IPS-18a (cell line): ENCODE measurements around the gene SCYL2.
"Not testable (repeated sequence)": the region's sequence is repeated elsewhere in the genome, so short reads cannot be mapped to it uniquely, and the experiment has no call there.

Experiments
- H3K27ac ChIP-seq: one replicate; pipeline ENCODE4 v1.5.1; 2013; ENCODE audit warnings: low read length
- H3K27me3 ChIP-seq: one replicate; pipeline ENCODE4 v1.6.1; 2013; ENCODE audit warnings: mild to moderate bottlenecking, low read length; ENCODE audit not compliant: control insufficient read depth, insufficient read depth
- H3K36me3 ChIP-seq: one replicate; pipeline ENCODE4 v1.6.1; 2013; ENCODE audit warnings: low read depth, low read length; ENCODE audit not compliant: control insufficient read depth
- H3K4me1 ChIP-seq: one replicate; pipeline ENCODE4 v1.6.1; 2013; ENCODE audit warnings: low read depth, low read length; ENCODE audit not compliant: control insufficient read depth
- H3K4me3 ChIP-seq: one replicate; pipeline ENCODE4 v1.5.1; 2013; ENCODE audit warnings: low read length
- H3K9ac ChIP-seq: one replicate; pipeline ENCODE4 v1.6.1; 2013; ENCODE audit warnings: mild to moderate bottlenecking, low read length, moderate library complexity
- H3K9me3 ChIP-seq: one replicate; pipeline ENCODE4 v1.6.1; 2013; ENCODE audit warnings: low read depth, low read length; ENCODE audit not compliant: control insufficient read depth

The SCYL2 gene

DNA sequence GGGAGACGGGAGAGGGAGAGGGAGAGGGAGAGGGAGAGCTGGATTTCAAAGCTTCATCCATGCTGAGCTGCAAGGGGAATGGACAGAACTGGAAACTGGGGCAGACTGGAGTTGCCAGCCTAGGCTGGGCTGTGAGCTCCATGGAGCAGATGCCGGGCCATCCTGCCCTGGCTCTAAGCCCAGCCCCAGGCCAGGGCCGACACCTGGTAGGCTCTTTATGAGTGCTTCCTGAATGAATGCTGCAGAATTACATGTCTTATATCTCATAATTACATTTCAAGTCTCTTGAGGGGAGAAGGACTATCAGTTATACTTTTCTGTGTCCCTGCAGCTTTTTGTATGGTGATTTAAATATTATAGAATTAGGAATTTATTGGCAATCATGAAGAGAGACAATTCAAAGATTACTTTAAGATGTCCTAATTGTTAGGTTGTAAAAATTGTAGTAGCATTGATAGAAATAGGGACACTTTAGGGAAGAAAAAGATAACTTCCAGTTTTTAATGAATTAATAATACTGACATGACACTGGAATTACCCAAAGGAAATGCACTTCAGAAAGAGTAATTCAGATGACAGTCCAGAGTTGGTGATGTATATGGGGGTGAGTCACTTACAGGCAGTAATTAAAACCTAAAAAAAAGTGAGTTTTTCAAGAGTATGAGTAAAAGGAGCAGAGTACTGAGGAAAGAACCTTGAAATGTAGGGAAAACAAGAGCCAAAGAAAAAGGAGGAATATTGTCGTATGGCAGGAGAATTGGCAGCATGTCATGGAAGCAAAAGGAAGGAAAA is 29.0 kb downstream of the SCYL2 start:
- Histone ChIP-seq H3K9me3 (no peaks in the 10 kb centered on the region), H3K9ac (no peak overlapping the region), H3K36me3 (peaks cover 8% of the 10 kb centered on the region), H3K4me1 (no peaks in the 10 kb centered on the region), H3K27me3 (no peaks in the 10 kb centered on the region), H3K4me3 (no peak overlapping the region), H3K27ac (no peak overlapping the region)

DNA sequence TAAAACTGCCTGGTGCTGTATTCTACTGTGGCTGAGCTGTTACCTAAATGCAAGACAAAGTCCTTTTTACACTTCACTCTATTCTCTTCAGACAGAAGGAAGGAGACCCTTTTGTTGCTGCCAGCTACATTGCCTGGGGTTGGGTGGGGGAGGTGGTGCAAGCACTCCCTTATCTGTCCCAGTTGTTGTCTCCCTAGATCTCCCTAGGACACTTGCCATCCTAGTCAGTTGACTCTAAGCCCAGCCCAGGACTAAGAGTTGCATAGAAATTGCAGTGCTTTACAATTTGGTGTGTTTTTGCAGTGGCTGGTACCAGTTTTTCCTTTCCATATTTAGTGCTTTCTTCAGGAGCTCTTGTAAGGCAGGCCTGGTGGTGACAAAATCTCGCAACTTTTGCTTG is 35.1 kb downstream of the SCYL2 start:
- Histone ChIP-seq H3K27ac (no peak overlapping the region), H3K9ac (no peak overlapping the region), H3K36me3 (peaks cover 15% of the 10 kb centered on the region), H3K9me3 (no peaks in the 10 kb centered on the region), H3K27me3 (no peaks in the 10 kb centered on the region), H3K4me3 (no peak overlapping the region), H3K4me1 (no peaks in the 10 kb centered on the region)

DNA sequence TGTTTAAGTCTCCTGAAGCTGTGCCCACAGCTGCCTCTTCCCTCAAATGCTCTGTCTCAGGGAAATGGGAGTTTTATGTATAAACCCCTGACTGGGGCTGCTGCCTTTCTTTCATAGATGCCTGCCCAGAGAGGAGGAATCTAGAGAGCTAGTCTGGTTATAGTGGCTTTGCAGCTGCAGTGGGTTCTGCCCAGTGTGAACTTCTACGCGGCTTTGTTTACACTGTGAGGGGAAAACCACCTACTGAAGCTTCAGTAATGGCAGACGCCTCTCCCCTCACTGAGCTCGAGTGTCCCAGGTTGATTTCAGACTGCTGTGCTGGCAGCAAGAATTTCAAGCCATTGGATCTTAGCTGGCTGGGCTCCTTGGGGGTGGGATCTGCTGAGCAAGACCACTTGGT is 36.9 kb downstream of the SCYL2 start:
- no peaks in the 10 kb centered on the region for H3K4me1 ChIP-seq
- H3K27ac ChIP-seq, result no peak overlapping the region
- H3K9ac ChIP-seq, result no peak overlapping the region
- no peaks in the 10 kb centered on the region for H3K27me3 ChIP-seq
- no peak overlapping the region for H3K4me3 ChIP-seq
- H3K36me3 ChIP-seq, result peaks cover 15% of the 10 kb centered on the region
- no peaks in the 10 kb centered on the region for H3K9me3 ChIP-seq

DNA sequence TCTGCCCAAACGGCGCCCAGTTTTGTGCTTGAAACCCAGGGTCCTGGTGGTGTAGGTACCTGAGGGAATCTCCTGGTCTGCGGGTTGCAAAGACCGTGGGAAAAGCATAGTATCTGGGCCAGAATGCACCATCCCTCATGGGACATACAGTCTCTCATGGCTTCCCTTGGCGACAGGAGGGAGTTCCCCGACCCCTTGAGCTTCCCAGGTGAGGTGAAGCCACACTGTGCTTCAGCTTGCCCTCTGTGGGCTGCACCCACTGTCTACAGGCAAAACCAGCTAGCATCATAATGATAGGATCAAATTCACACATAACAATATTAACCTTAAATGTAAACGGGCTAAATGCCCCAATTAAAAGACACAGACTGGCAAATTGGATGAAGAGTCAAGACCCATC is 37.4 kb downstream of the SCYL2 start:
- not testable (repeated sequence) for H3K9me3 ChIP-seq
- H3K36me3 ChIP-seq, result peaks cover 14% of the 10 kb centered on the region

DNA sequence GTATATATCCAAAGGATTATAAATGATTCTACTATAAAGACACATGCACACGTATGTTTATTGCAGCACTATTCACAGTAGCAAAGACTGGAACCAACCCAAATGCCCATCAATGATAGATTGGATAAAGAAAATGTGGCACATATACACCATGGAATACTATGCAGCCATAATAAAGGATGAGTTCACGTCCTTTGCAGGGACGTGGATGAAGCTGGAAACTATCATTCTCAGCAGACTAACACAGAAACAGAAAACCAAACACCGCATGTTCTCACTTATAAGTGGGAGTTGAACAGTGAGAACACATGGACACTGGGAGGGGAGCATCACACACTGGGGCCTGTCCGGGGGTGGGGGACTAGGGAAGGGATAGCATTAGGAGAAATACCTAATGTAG is 41.2 kb downstream of the SCYL2 start:
- H3K27ac ChIP-seq, H3K4me3 ChIP-seq, H3K4me1 ChIP-seq, H3K9me3 ChIP-seq, H3K27me3 ChIP-seq, H3K9ac ChIP-seq: not testable (repeated sequence)
- peaks cover 21% of the 10 kb centered on the region for H3K36me3 ChIP-seq

More for the DNA sequence above, 37.4 kb downstream of the SCYL2 start:
- not testable (repeated sequence) for H3K9ac ChIP-seq, H3K27me3 ChIP-seq, H3K27ac ChIP-seq, H3K4me3 ChIP-seq, H3K4me1 ChIP-seq

DNA sequence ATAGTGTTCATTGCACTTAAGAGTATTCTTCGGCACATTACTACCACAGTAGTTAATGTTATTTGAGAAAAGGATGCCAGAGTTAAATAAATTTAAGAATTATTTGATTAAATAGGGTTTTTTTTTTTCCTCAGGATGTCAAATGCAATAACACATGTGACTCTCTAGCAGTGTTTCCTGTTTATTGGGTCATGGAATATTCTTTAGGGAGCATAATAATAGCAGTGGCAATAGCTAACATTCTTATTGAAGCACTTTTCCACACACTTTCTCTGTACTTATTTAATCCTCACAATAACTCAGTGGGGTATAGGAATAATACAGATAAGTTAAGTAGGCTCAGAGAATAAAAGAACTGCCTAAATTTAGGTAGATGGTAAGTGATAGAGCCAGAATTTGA is 44.3 kb downstream of the SCYL2 start:
- Histone ChIP-seq H3K4me1 (no peaks in the 10 kb centered on the region), H3K4me3 (no peak overlapping the region), H3K36me3 (peaks cover 38% of the 10 kb centered on the region), H3K9ac (no peak overlapping the region), H3K9me3 (no peaks in the 10 kb centered on the region), H3K27ac (no peak overlapping the region), H3K27me3 (no peaks in the 10 kb centered on the region)

DNA sequence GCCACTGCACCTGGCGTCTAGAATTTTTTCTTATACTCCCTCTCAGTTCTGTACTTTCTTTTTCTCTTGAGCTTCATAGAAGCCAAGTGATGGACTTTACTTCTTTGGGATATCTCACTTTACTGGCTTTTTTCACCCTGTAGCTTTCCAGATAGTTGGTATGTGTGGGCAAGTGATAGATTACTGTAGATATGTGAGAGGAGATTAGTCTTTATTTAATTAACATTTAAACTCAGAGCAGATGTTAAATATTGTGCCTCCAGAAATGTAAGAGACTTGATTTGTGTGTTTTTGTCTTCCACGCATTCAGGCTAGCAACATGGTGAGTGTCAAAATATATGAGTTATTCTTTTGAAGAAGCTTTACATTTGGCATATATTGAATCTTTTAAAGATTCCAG is 50.4 kb downstream of the SCYL2 start:
- H3K4me1 ChIP-seq, result no peaks in the 10 kb centered on the region
- peaks cover 30% of the 10 kb centered on the region for H3K36me3 ChIP-seq

DNA sequence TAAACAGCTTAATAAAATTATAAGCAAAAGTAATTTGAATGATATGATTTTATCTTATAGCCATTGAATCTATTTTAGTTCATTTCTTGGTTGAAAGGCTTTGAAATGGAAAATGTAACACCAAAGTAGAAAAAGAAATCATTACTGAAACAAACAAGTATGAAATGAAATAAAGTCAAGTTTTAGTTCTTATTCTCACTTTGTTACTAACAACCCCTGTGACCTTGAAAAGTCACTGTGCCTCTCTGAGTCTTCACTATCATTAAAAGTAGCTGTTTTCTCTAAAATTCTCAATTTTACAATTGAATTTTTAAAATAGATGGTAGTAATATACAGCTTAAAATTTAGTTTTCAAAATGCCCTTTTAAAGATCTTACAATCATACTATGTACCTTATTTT is 57.5 kb downstream of the SCYL2 start:
- peaks cover 18% of the 10 kb centered on the region for H3K36me3 ChIP-seq
- H3K27me3 ChIP-seq, result no peaks in the 10 kb centered on the region
- H3K9me3 ChIP-seq, result no peaks in the 10 kb centered on the region
- H3K4me3 ChIP-seq, result no peak overlapping the region
- H3K9ac ChIP-seq, result no peak overlapping the region
- no peak overlapping the region for H3K27ac ChIP-seq
- H3K4me1 ChIP-seq, result peaks cover 7% of the 10 kb centered on the region

More for the DNA sequence above, 50.4 kb downstream of the SCYL2 start:
- Histone ChIP-seq H3K9me3 (no peaks in the 10 kb centered on the region), H3K4me3 (no peak overlapping the region), H3K9ac (no peak overlapping the region), H3K27me3 (no peaks in the 10 kb centered on the region), H3K27ac (no peak overlapping the region)

DNA sequence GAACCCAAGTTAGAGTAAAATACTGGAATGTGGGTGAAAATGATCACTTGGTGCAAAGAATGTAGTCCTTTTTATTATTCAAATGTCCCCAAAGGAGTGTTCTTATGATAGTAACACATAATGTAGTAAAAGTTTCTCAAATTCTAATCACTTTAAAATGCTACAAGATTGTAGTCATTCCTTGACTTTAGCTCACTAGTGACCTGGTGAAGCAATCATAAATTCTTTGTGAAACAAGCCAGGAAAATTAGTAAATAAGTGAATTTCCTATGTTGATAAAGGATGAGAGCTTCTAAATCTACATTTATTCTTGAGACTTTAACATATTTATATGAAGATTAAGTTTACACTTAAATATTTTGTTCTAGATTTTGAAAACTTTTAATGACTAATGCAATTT is 59.2 kb downstream of the SCYL2 start:
- H3K4me1 ChIP-seq, result peaks cover 7% of the 10 kb centered on the region
- peaks cover 24% of the 10 kb centered on the region for H3K36me3 ChIP-seq
- H3K9ac ChIP-seq, result peak overlapping the region; percentile 12

DNA sequence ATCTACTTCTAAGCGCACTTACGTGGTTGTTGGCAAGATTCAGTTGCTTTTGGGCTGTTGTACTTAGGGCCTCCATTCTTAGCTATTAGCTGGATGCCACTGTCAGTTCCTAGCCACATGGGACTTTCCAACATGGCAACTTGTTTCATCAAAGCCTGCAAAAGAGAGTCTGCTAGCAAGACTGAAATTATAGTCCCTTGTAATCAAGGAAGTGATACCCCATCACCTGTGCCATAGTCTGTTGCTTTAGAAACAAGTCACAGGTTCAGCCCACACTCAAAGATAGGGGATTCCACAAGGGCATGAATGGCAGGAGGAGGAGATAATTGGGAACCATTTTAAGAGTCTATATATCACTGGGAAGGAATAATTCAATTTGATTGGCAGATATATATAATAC is 62.8 kb downstream of the SCYL2 start:
- H3K36me3 ChIP-seq, result peaks cover 49% of the 10 kb centered on the region
- H3K4me1 ChIP-seq, result peaks cover 7% of the 10 kb centered on the region
- no peaks in the 10 kb centered on the region for H3K27me3 ChIP-seq
- no peak overlapping the region for H3K27ac ChIP-seq
- H3K9me3 ChIP-seq, result no peaks in the 10 kb centered on the region
- H3K4me3 ChIP-seq, result no peak overlapping the region
- no peak overlapping the region for H3K9ac ChIP-seq

More for the DNA sequence above, 59.2 kb downstream of the SCYL2 start:
- Histone ChIP-seq H3K9me3 (no peaks in the 10 kb centered on the region), H3K27ac (no peak overlapping the region), H3K4me3 (no peak overlapping the region), H3K27me3 (no peaks in the 10 kb centered on the region)

DNA sequence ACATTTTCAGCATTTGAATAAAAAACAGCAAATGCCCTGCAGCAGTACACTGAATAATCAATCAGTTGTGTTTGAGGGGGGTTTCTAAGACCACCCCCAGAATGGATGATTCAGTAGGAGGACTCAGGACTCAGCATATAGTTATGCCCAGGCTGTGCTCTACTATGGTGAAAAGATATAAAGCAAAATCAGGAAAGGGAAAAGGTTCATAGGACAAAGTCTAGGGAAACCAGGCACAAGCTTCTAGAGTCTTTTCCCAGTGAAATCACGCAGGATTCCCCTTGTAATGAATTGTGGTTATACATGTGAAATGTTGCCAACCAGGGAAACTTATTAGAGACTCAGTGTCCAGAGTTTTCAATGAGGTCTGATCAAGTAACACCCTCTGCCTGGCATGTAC is 64.9 kb downstream of the SCYL2 start:
- Histone ChIP-seq H3K27me3 (no peaks in the 10 kb centered on the region), H3K27ac (no peak overlapping the region), H3K9me3 (no peaks in the 10 kb centered on the region), H3K9ac (no peak overlapping the region), H3K4me3 (no peak overlapping the region), H3K36me3 (peaks cover 61% of the 10 kb centered on the region), H3K4me1 (no peaks in the 10 kb centered on the region)

DNA sequence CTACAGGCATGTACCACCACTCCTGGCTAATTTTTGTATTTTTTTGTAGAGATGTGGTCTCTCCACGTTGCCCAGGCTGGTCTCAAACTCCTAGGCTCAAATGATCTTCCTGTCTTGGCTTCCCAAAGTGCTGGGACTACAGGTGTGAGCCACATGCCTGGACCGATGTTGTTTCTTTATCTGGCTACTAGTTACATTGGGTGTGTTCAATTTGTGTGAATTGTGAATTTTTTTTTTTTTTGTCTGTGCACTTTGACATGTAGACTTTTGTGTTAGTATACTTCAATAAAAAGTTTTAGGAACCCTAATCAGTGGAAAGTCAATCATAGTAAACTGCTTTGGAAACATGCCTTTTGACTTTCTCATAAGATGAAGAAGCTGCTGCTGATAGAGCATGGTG is 65.9 kb downstream of the SCYL2 start:
- Histone ChIP-seq H3K36me3 (peaks cover 63% of the 10 kb centered on the region), H3K27ac (no peak overlapping the region)

More for the DNA sequence above, 65.9 kb downstream of the SCYL2 start:
- Histone ChIP-seq H3K27me3 (no peaks in the 10 kb centered on the region), H3K9me3 (no peaks in the 10 kb centered on the region), H3K4me1 (no peaks in the 10 kb centered on the region), H3K9ac (no peak overlapping the region), H3K4me3 (no peak overlapping the region)
